ENCODE measurements around the gene ZC3H11A.

The ZC3H11A gene

DNA sequence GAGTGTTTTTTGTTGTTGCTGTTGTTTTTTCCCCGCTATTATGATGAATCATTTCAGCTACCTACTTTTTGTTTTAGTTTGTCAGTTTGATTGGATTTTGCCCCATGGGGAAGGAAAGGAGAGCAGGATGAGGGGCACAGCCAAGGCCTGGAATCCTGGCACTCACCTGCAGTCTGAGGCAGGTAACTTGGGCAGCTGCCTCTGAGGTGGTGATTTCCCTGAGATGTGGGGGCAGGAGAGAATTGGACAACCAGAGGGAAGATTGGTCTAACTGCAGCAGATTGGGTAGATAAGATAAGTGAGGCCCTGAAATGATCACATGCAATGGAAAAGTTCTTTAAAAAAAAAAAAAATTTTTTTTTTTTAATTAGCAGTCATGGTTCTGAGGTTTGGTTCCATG, 31.9 kb upstream of the ZC3H11A start:
- H3K9me3 ChIP-seq (replicated peaks; ENCODE audit: insufficient read depth, low read length): no peaks in the 10 kb centered on the region
- no peaks in the 10 kb centered on the region; the same call in 1 of the 2 replicates for H3K36me3 ChIP-seq (replicated peaks; ENCODE audit: insufficient read depth, low read length)
- H3K79me2 ChIP-seq (ENCODE audit: low read length): peaks cover 34% of the 10 kb centered on the region
- H2AFZ ChIP-seq (ENCODE audit: low read length): peak overlapping the region; percentile 59
- no peak for TF ChIP-seq EZH2phosphoT487 (IDR thresholded peaks at IDR 0.05; ENCODE audit: low read length)
- TF ChIP-seq, protein P1, sequence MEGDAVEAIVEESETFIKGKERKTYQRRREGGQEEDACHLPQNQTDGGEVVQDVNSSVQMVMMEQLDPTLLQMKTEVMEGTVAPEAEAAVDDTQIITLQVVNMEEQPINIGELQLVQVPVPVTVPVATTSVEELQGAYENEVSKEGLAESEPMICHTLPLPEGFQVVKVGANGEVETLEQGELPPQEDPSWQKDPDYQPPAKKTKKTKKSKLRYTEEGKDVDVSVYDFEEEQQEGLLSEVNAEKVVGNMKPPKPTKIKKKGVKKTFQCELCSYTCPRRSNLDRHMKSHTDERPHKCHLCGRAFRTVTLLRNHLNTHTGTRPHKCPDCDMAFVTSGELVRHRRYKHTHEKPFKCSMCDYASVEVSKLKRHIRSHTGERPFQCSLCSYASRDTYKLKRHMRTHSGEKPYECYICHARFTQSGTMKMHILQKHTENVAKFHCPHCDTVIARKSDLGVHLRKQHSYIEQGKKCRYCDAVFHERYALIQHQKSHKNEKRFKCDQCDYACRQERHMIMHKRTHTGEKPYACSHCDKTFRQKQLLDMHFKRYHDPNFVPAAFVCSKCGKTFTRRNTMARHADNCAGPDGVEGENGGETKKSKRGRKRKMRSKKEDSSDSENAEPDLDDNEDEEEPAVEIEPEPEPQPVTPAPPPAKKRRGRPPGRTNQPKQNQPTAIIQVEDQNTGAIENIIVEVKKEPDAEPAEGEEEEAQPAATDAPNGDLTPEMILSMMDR (IDR thresholded peaks at IDR 0.05; ENCODE audit: low read length): no peak
- TF ChIP-seq EZH2 (optimal IDR thresholded peaks at IDR 0.05; ENCODE audit: low read depth, low read length): no peak
- peak overlapping the region; percentile 94 for H3K27ac ChIP-seq (ENCODE audit: low read length)
- H3K4me3 ChIP-seq (ENCODE audit: low read length): no peak overlapping the region
- H4K20me1 ChIP-seq (ENCODE audit: insufficient read depth, low read length): no peaks in the 10 kb centered on the region
- H3K4me2 ChIP-seq (ENCODE audit: low read depth, low read length): peak overlapping the region; percentile 75
- H3K27me3 ChIP-seq (replicated peaks; ENCODE audit: insufficient read depth, low read length): no peaks in the 10 kb centered on the region
- H3K9me2 ChIP-seq (replicated peaks; ENCODE audit: insufficient read depth, low read length): no peaks in the 10 kb centered on the region
- no peak for DNase-seq
- H3F3A ChIP-seq (ENCODE audit: insufficient read depth, low read length): peaks cover 29% of the 10 kb centered on the region
- H3K4me1 ChIP-seq (ENCODE audit: low read length): peaks cover 26% of the 10 kb centered on the region
- H3K9ac ChIP-seq (ENCODE audit: low read length): peak overlapping the region; percentile 93; the same call in 1 of the 2 replicates

DNA sequence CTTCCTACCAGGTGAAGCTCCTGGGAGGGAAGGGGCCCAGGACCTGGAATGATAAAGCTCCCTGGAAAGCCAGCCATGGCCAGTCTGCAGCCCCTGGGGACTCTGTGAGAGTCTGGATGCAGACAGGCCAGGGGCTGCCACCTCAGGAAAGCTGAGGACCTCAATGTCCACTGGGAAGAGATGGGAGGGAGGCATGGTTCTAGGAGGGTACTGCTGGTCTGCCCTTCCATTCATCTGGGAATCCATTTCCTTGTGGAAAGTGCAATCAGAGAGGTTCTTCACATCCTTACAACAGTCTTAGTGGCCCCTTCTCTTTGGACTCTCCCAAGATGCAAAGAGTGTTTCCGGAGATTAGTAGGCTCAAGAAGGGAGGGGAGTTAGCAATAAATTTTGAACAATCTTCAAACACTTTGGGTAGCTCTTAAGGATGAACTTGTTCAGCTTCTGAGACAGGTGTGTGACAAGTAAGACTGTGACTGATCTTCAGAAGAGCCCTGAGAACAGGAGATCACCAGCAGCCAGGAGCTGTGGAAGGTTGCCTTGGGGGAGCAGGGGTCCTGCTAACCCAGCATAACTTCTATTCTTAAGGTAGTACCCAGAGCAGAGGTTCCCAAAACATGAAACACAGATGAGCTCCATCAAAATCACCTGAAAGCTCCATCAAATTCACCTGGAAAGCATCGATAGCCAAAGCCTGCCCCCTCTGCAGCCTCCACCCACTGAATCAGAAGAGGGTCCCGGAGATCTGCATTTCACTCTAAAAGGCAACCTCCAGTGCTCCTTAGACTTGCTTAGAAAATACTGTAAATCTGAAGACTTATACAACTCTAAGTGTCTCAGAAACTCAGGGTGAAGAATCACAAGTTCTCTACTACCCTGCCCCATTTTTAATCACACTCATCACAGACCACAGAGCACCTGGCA, 31.1 kb upstream of the ZC3H11A start:
- no peak for TF ChIP-seq EZH2 (optimal IDR thresholded peaks at IDR 0.05; ENCODE audit: low read depth, low read length)
- TF ChIP-seq, protein P1 (IDR thresholded peaks at IDR 0.05; ENCODE audit: low read length): no peak
- no peak for TF ChIP-seq EZH2phosphoT487 (IDR thresholded peaks at IDR 0.05; ENCODE audit: low read length)
- no peaks in the 10 kb centered on the region for H3K9me3 ChIP-seq (replicated peaks; ENCODE audit: insufficient read depth, low read length)
- peak overlapping the region; percentile 93 for H3K9ac ChIP-seq (ENCODE audit: low read length)
- no peaks in the 10 kb centered on the region for H3K9me2 ChIP-seq (replicated peaks; ENCODE audit: insufficient read depth, low read length)
- peaks cover 29% of the 10 kb centered on the region for H3F3A ChIP-seq (ENCODE audit: insufficient read depth, low read length)
- H4K20me1 ChIP-seq (ENCODE audit: insufficient read depth, low read length): no peaks in the 10 kb centered on the region
- no peaks in the 10 kb centered on the region for H3K27me3 ChIP-seq (replicated peaks; ENCODE audit: insufficient read depth, low read length)
- H3K4me3 ChIP-seq (ENCODE audit: low read length): peak overlapping the region; percentile 79
- peaks cover 42% of the 10 kb centered on the region for H3K79me2 ChIP-seq (ENCODE audit: low read length)
- H3K4me1 ChIP-seq (ENCODE audit: low read length): peaks cover 29% of the 10 kb centered on the region
- peak overlapping the region; percentile 94 for H3K27ac ChIP-seq (ENCODE audit: low read length)
- peak overlapping the region; percentile 59 for H2AFZ ChIP-seq (ENCODE audit: low read length)
- H3K36me3 ChIP-seq (replicated peaks; ENCODE audit: insufficient read depth, low read length): no peaks in the 10 kb centered on the region; the same call in 1 of the 2 replicates
- peak overlapping the region; percentile 75 for H3K4me2 ChIP-seq (ENCODE audit: low read depth, low read length)
- peak; percentile 53 for DNase-seq

DNA sequence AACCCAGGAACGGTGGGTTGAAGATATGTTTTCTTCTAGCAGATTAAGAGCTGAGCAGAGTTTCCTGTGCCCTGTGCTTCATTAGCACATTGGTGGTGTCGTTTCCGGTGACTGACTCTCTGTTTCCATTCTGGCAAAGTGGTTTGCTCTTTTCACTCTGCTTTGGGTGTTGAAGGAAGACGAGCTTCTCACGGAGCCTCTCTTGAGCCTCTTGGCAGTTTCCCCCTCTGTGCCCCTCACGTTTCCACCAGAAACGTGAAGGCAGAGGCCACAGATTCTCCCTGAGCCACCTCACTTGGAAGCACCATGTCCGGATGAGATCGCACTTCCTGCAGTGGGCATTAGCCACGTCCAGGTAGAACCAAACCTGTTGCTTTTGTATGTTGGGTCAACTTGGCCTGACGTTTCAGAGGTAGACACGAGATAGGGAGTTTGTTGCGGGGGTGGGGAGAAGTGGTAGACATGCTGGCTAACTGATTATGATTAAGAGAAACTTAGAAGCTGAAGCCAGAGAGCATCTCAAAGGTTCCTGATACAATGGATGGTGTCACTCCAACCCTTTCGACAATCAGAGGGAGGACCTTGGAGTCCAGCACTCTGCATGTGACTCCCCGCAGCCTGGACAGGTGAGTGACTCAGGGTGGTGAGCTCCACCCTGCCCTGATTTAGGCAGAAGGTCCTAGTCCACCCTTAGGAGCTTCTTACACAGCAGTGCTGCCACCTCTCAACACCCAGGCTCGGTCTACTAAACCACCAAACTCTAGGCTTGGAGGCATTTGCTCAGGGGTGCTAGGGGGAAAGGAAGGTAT, 30.2 kb upstream of the ZC3H11A start, which contains the start of gene LAX1:
LAX1 (plus strand) TSS at position 155 of the 809 bp plus-strand sequence; CDS start at position 538, 383 bp downstream.
- Histone ChIP-seq H3K9me3 (replicated peaks; ENCODE audit: insufficient read depth, low read length) (no peaks in the 10 kb centered on the region), H3K27me3 (replicated peaks; ENCODE audit: insufficient read depth, low read length) (no peaks in the 10 kb centered on the region), H3F3A (ENCODE audit: insufficient read depth, low read length) (peaks cover 29% of the 10 kb centered on the region), H3K4me2 (ENCODE audit: low read depth, low read length) (peak within 1 kb of the TSS; percentile 75), H3K27ac (ENCODE audit: low read length) (peak within 1 kb of the TSS; percentile 94), H2AFZ (ENCODE audit: low read length) (peak within 1 kb of the TSS; percentile 59), H3K9me2 (replicated peaks; ENCODE audit: insufficient read depth, low read length) (no peaks in the 10 kb centered on the region), H3K36me3 (replicated peaks; ENCODE audit: insufficient read depth, low read length) (no peaks in the 10 kb centered on the region; the same call in 1 of the 2 replicates), H3K4me3 (ENCODE audit: low read length) (peak within 1 kb of the TSS; percentile 79), H4K20me1 (ENCODE audit: insufficient read depth, low read length) (no peaks in the 10 kb centered on the region), H3K4me1 (ENCODE audit: low read length) (peaks cover 29% of the 10 kb centered on the region), H3K9ac (ENCODE audit: low read length) (peak within 1 kb of the TSS; percentile 93), H3K79me2 (ENCODE audit: low read length) (peaks cover 47% of the 10 kb centered on the region)
- DNase-seq: peak; percentile 99
- TF ChIP-seq, protein P1 (IDR thresholded peaks at IDR 0.05; ENCODE audit: low read length): peak; percentile 28
- no peak for TF ChIP-seq EZH2 (optimal IDR thresholded peaks at IDR 0.05; ENCODE audit: low read depth, low read length)
